Measurements from ENCODE around the gene MTMR8.
"Not testable (repeated sequence)": the region's sequence is repeated elsewhere in the genome, so short reads cannot be mapped to it uniquely, and the experiment has no call there.

Gene MTMR8

GRCh38 chrX:64398088-64398487 lies 2.8 kb upstream of the MTMR8 start:
- DNase-seq (ENCODE audit: low read depth), result no peak
- no peak overlapping the region for H3K4me3 ChIP-seq (ENCODE audit: low read depth, low read length)
- no peak for TF ChIP-seq CTCF (IDR thresholded peaks at IDR 0.05; ENCODE audit: control insufficient read depth, extremely low read depth, insufficient read depth)

GRCh38 chrX:64395568-64395929 lies 297 bp upstream of the MTMR8 start:
- TF ChIP-seq CTCF (IDR thresholded peaks at IDR 0.05; ENCODE audit: control insufficient read depth, extremely low read depth, insufficient read depth), result no peak
- peak overlapping the region; percentile 58 for H3K4me3 ChIP-seq (ENCODE audit: low read depth, low read length)

GRCh38 chrX:64394059-64394873 lies 986 bp downstream of the MTMR8 start:
- H3K4me3 ChIP-seq (ENCODE audit: low read depth, low read length), result peak overlapping the region; percentile 58
- DNase-seq (ENCODE audit: low read depth), result no peak
- no peak for TF ChIP-seq CTCF (IDR thresholded peaks at IDR 0.05; ENCODE audit: control insufficient read depth, extremely low read depth, insufficient read depth)

More at GRCh38 chrX:64395568-64395929, 297 bp upstream of the MTMR8 start:
- no peak for DNase-seq (ENCODE audit: low read depth)

- DNase-seq (ENCODE audit: low read depth), result no peak
- TF ChIP-seq CTCF (IDR thresholded peaks at IDR 0.05; ENCODE audit: control insufficient read depth, extremely low read depth, insufficient read depth), result no peak
- H3K4me3 ChIP-seq (ENCODE audit: low read depth, low read length), result no peak overlapping the region
Observed at GRCh38 chrX:64389489-64389888, 5.8 kb downstream of the MTMR8 start.

- not testable (repeated sequence) for H3K4me3 ChIP-seq (ENCODE audit: low read depth, low read length); DNase-seq (ENCODE audit: low read depth)
Observed at GRCh38 chrX:64380789-64381188, 14.5 kb downstream of the MTMR8 start.

- no peak for TF ChIP-seq CTCF (IDR thresholded peaks at IDR 0.05; ENCODE audit: control insufficient read depth, extremely low read depth, insufficient read depth)
- DNase-seq (ENCODE audit: low read depth), result no peak
Observed at GRCh38 chrX:64379924-64380323, 15.3 kb downstream of the MTMR8 start.

GRCh38 chrX:64377753-64378152 lies 17.5 kb downstream of the MTMR8 start:
- DNase-seq (ENCODE audit: low read depth), result no peak
- H3K4me3 ChIP-seq (ENCODE audit: low read depth, low read length), result no peak overlapping the region
- TF ChIP-seq CTCF (IDR thresholded peaks at IDR 0.05; ENCODE audit: control insufficient read depth, extremely low read depth, insufficient read depth), result no peak

More at GRCh38 chrX:64379924-64380323, 15.3 kb downstream of the MTMR8 start:
- H3K4me3 ChIP-seq (ENCODE audit: low read depth, low read length), result no peak overlapping the region

Data from LNCaP clone FGC (cell line).